GM10847 (cell line): ENCODE results near the gene HOXB1.

Experiments used
- POLR2A ChIP-seq: IDR thresholded peaks from 2 replicates; pipeline ENCODE4 v1.6.1; 2011; ENCODE audit not compliant: insufficient read length; ENCODE audit errors: extremely low read depth

The HOXB1 gene

DNA sequence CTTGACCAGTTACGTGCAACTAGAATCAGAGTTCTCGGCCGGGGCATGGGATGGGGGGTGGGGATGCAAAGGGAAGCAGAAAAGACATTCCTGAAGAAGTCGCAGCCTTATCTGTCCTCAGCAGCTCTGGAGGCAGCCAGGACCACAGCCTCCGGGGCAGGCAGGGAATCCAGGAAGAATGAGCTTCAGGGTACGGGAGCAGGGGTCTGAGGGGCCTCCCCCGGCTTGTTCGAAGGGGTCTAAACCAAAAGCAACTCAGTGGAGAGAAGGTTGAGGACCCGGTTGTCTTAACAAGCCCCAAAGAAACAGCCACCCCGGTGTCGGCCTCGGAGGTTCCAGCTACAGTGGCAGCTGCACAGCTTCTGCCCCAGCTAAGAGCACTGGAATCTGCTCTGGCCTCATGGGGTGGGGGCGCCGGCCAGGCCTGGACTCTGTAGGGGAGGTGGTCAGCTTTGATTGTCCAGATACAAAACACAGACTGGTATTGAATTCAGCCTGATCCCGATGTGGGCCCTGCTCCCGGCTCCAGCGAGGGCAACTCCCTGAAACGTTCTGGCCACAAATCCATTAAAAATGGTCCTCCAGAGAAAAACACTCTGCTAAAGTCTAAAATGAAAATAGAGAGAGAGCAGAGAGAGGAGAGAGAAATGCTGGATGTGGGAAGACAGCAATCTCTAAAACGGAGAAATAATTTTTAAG is 39.7 kb upstream of the HOXB1 start:
- TF ChIP-seq POLR2A, result no peak

DNA sequence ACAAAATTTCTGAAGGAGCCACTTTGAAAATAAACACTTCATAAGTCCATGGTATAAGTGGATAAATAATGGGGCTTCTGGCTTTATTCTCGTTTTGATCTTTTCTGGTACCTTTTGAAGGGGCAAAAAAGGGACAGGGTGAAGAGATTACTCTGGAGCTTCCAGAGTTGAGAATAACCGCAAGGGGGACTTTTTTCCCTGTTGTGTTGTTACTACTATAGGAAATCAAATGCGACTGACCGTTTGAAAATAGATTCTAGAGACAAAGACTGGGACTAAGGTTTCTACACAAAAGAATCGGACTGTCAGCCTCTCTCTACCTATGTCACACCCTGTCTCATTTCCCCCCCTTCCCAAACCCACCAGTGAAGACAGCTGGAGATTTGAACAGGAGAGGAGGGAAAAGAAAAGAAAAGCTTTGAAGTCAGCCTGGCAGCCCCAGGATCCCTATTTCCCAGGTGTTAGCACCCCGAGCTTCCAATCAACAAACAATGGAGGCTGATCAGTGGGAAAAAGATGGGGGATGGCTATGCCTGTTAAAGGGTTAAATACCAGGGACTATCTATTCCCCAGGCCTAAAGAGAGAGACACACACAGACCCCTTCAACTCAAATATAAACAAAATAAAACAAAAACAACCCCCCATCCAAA is 39.0 kb upstream of the HOXB1 start:
- TF ChIP-seq POLR2A, result no peak

DNA sequence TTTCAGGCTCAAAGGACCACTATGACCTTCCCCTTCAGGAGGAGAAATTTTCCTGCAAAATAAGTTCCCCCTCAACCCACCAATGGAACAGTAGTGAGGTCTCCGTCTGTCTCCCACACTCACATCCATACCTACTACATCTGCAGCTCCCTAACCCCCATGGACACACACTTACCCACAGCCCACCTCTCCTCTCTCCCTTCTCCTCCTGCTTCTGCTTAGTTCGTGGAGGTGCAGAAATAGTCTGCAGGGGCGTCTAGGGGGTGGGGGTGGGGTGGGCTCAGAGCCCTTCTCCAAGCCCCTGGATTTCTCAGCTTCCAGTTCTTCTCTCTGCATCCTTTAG is 38.4 kb upstream of the HOXB1 start:
- TF ChIP-seq POLR2A, result no peak

DNA sequence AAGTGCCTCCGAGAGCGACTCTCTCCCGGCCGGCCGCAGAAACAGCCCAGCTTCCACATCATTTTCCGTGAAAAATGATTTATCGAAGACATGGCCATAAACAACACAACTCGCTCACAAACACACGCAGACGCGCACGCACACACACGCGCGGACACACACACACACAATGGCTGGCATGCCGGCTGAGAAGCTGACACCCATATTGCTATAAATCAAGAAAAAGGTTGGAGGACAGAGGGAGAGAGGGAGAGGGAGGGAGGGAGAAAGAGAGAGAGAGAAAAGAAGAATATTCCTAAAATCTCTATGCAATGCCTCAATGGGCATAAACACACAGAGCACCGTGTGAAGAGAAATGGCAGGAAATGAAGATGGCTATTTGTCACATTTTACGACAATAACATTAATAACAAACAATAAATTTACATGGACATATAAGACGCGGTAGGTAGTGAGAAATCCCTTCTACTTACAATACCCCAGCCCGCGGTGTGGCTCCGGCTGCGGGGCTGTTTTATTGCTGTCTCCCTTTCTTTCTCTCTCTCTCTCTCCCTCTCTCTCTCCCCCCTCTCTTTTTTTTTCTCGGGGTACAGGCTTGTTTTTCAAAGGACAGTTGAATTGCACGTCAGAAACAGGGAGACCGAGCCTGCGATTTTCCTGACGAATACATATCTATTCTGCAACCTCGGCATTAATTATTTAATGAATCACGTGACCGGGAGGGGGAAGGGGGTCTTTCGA is 37.9 kb upstream of the HOXB1 start:
- TF ChIP-seq POLR2A, result no peak

DNA sequence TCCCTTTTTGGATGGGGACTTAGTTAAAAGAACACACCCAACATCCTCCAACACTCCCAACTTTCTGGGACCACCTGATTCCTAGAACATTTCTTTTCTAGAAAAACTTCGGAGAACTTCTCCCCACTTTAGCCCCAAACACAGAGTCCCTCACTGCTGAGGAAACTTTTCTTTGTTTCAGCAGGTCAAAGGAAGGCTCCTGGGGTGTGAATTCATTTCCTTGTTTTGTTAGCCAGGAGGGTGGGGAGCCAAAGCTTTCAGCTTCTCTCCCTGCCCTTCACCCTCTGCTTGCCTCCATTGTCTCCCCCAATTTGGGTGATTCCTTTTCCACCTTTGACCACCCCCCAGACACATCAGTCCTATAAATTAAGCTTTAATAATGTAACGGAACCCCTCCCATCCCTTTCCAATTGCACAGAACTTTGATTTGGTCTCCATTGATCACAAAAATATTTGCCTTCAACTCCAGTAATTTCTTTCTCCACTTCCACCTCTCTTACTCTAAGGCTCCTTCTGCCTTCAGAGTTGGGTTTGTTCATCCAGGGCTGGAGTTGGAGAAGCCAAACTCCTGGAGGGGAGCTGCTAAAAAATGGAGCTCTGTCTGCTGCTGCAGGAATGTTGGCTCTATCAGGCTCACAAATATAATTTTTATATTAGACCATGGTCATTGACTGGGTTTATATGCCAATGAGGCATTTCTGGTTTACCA is 37.0 kb upstream of the HOXB1 start:
- TF ChIP-seq POLR2A, result no peak

DNA sequence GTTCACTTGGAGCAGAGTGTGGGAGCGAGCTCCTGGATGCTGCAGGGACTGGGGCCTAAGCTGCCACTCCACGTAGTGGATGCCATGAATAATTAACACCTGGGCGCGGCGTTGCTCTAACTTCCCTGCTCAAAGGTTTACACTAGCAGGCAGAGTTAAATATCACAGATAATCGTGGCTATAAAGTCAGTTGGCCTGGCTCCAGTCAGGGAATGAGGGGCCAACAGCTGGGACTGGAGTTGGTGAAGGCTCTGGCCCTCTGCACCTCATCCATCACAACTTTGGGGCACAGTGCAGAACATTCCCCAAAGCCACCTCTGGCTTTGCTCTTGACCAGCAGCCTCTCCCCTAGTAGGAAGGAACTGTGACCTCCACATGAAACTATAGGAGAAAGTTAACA is 36.4 kb upstream of the HOXB1 start:
- TF ChIP-seq POLR2A, result no peak

DNA sequence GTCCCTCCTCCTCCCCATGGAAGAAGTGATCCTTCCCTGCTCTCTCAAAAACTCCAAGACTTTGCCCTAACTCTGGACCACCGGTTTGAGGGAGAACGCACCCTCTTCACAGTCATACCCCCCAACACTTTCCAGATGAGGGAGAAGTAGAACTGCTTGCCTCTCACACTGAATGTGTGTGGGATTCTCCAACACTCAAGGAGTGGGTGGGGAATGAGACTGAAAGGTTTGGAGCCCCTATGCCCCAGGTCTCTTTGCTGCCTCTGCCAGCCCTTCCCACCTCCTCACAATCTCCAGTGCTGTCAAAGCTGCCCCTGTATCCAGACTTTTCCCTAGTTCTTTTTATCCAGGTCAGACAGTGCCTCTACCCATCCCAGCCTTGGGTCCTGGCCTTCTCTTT is 35.9 kb upstream of the HOXB1 start:
- no peak for TF ChIP-seq POLR2A

GRCh38 chr17:48565925-48566710 is 35.3 kb upstream of the HOXB1 start:
- TF ChIP-seq POLR2A, result no peak

GRCh38 chr17:48565022-48565554 is 34.3 kb upstream of the HOXB1 start:
- TF ChIP-seq POLR2A, result no peak

DNA sequence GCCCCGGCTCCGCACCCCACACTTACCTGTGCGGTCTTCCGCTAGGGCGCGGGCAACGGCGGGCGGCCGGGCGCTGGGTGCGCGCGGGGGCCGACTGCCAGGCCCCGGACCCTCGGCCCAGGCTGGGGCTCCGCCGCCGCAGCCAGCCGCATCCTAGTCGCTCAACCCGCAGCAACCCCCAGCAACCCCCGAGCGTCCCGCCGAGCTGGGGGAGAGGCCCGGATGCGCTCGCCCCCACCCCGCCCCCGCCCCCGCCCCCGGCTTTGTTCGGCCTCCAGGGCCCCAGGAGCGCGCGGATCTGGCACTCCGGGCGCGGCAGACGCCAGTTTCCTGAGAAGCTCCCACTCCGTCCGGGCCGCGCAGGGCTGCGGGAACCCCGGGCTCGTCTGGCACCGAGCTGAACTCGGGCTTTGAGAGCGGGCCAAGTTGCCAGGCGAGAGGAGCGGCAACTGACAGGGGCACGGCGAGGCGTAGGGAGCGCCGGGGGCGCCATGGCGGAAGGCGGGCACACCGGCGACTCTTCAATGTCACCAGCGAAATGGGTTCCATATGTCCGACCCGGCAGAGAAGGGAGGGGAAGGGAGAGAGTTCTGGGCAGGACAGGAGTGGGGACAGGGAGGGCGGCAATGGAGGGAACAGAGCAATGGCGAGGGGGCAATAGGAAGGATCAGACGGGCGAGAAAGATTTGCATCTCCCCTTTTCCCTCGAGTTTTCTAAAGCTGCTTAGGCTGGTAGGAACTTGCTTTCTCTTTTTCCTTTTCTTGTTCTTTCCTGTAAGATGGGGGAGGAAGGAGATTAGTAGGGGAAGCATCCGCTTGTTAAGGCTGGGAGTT is 33.6 kb upstream of the HOXB1 start:
- TF ChIP-seq POLR2A, result no peak

DNA sequence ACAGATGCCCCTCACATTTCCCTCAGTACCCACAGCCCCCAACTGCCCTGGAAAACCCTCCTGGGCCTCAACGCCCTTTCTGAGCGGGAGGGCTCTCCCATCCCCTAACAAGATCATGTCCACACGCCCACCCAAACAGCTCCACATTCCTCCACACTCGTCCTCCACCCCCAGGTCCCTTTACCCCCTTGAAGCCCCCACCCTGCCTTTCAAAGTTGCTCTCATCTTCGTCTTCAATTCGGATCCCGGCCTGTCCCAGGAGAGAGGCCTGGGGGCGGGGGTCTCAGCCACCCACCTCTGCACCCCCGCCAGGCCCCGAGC is 33.0 kb upstream of the HOXB1 start:
- no peak for TF ChIP-seq POLR2A

GRCh38 chr17:48563385-48563838 is 32.6 kb upstream of the HOXB1 start:
- TF ChIP-seq POLR2A, result no peak

- TF ChIP-seq POLR2A, result no peak
Observed at GRCh38 chr17:48562934-48563333, 32.1 kb upstream of the HOXB1 start.

DNA sequence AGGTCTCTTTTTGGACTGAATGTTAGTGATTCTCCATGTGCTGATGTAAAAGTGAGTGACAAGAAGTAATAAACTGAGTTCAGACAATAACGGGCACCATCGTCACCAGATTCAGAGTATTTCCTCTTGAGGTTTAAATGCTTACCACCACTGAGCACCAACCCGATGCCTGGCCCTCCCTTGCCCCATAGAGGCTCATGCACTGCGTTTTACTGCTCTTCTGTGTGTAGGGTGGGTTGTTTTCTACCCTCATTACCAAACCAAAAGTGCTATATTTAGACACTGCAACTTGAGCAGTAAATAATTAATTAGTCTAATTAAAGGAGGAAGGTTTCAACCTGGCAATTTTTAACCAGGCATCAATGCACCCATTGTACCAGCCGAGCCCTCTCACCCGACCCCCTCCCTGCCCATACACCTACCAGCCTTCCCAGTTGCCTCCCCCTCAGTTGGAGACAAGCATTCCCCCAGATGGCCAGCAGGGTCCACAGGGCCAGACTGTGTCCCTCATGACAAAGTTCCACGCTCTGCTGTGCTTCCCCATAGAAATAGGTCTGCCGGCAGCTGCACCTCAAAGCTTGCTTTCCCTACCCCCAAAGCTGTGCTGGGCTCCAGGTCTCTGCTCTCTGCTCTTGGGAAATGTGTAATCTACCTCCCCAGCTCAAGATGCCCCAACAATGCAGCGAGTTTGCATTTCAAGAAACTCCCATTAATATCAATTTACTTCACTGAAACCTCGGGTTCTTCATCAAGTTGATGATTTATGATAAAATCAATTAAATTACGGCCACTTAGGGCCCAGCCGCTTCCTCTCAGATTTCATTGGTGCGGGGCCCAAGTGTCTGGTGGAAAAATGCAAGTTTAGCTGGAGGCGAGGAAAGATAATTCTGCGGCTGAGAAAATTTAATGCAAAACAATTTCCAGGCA is 31.3 kb upstream of the HOXB1 start:
- TF ChIP-seq POLR2A, result no peak
